ENCODE data around the gene LMO7. TPM values are rescaled to one million over a fixed set of nuclear protein-coding genes. Genes with fewer than 3 reads are reported as not detected.

LMO7 gene
- total RNA-seq, 1 donor from 2014 or later: 447 TPM

DNA sequence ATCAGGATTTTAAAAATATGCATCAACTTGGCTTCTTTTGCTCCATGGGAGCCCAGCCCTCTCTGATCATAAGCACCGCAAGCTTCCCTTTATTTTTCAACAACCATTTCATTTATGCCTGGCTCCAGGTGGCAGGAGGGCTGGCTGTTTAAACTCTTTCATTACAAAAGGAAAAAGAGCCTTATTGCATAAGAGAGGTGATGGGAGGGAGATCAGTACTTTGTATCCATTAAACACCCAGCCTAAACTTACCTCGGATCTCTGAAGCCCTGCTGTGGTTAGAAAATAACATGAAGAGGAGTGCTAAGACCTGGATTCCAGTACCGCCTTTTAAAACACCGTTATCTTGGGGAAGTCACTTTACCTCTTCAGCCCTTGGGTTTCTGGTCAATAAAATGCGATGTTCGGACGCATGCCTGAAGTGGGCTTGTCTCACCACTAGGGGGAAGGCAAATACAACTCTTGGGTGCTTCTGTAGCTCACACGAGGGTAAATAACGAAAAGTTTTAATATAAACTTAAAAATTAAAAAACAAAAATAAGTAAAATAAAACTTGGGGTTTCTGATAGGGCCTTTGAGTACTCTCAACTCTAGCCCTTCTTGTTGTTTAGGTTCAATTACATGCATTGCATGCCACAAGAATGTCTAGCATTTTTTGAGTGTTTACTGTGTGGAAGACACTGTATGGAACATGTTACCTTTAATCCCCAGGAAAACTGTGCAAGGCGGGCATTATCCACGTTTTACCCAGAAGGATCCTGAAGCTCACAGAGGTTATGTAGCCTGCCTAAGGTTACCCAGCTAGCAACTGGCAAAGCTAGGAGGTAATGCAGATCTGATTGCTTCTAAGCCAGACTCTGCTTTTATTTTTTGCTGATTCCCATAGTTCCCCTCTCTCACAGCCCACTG lies 240.3 kb downstream of the LMO7 start:
- ATAC-seq: peak; percentile 81 to 91
- Histone ChIP-seq H3K36me3 (no peaks in the 10 kb centered on the region), H3K4me3 (no peak overlapping the region), H3K4me1 (peaks cover 13% of the 10 kb centered on the region), H3K9me3 (no peaks in the 10 kb centered on the region), H3K27me3 (ENCODE audit: low read depth) (no peaks in the 10 kb centered on the region), H3K27ac (no peak overlapping the region)
- intact Hi-C loops (cut with DNase I): loop anchor here (10.0 kb wide), 1 partner anchor 1028 kb away; no protein-coding TSS in a partner anchor
- TF ChIP-seq, protein P1, sequence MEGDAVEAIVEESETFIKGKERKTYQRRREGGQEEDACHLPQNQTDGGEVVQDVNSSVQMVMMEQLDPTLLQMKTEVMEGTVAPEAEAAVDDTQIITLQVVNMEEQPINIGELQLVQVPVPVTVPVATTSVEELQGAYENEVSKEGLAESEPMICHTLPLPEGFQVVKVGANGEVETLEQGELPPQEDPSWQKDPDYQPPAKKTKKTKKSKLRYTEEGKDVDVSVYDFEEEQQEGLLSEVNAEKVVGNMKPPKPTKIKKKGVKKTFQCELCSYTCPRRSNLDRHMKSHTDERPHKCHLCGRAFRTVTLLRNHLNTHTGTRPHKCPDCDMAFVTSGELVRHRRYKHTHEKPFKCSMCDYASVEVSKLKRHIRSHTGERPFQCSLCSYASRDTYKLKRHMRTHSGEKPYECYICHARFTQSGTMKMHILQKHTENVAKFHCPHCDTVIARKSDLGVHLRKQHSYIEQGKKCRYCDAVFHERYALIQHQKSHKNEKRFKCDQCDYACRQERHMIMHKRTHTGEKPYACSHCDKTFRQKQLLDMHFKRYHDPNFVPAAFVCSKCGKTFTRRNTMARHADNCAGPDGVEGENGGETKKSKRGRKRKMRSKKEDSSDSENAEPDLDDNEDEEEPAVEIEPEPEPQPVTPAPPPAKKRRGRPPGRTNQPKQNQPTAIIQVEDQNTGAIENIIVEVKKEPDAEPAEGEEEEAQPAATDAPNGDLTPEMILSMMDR (IDR thresholded peaks at IDR 0.05): peak; percentile 90
- no peak for DNase-seq

DNA sequence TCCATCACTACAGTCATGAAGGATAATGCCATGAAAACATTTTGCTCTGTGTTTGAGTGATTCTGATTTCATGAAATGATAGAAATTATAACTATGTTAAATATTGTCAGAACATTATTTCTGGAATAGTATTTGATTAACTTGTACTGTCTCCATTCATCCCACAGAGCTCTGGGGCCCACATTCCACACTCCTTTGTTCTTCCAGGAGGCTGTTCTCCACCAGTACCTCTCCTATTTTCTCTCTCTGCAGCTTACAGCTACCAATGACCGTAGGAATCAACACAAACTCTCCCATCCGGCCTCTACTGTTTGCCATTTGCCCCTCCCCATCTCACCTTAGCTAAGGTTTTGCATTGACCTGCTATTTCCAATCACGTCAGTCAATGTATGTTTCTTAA lies 240.9 kb downstream of the LMO7 start:
- intact Hi-C loops (cut with DNase I): loop anchor here (10.0 kb wide), 1 partner anchor 1028 kb away; no protein-coding TSS in a partner anchor

DNA sequence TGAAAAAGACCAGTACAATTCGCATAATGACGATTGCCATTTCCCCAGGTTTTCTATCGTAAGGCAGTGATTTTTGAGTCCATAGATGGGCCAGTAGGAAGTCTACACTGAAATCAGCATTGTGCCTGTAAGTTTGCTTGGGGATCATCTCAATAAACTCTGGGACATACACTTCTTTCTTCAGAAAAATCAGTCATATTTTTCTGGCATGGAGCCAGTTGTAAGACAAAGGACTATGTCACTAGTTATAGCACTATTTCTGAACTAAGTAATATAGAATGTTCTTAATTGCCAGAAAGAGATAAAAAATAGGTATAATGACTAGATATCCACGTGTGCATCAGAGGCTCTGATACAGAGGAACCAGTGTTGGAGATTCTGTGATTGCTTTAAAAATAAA lies 243.5 kb downstream of the LMO7 start:
- H3K4me1 ChIP-seq: peaks cover 7% of the 10 kb centered on the region
- intact Hi-C loops (cut with DNase I): loop anchor here (10.0 kb wide), 1 partner anchor 1025 kb away; no protein-coding TSS in a partner anchor
- no peak overlapping the region for H3K4me3 ChIP-seq
- DNase-seq: no peak
- no peaks in the 10 kb centered on the region for H3K9me3 ChIP-seq
- TF ChIP-seq, protein P1 (IDR thresholded peaks at IDR 0.05): no peak
- no peak for ATAC-seq
- H3K36me3 ChIP-seq: no peaks in the 10 kb centered on the region
- H3K27me3 ChIP-seq (ENCODE audit: low read depth): no peaks in the 10 kb centered on the region
- H3K27ac ChIP-seq: no peak overlapping the region

More for the DNA sequence above, 240.9 kb downstream of the LMO7 start:
- ATAC-seq (no peak), DNase-seq (no peak)
- no peaks in the 10 kb centered on the region for H3K9me3 ChIP-seq
- H3K27me3 ChIP-seq (ENCODE audit: low read depth): no peaks in the 10 kb centered on the region
- no peak overlapping the region for H3K4me3 ChIP-seq
- no peak overlapping the region for H3K27ac ChIP-seq
- H3K36me3 ChIP-seq: no peaks in the 10 kb centered on the region
- H3K4me1 ChIP-seq: peaks cover 13% of the 10 kb centered on the region
- TF ChIP-seq, protein P1 (IDR thresholded peaks at IDR 0.05): no peak

DNA sequence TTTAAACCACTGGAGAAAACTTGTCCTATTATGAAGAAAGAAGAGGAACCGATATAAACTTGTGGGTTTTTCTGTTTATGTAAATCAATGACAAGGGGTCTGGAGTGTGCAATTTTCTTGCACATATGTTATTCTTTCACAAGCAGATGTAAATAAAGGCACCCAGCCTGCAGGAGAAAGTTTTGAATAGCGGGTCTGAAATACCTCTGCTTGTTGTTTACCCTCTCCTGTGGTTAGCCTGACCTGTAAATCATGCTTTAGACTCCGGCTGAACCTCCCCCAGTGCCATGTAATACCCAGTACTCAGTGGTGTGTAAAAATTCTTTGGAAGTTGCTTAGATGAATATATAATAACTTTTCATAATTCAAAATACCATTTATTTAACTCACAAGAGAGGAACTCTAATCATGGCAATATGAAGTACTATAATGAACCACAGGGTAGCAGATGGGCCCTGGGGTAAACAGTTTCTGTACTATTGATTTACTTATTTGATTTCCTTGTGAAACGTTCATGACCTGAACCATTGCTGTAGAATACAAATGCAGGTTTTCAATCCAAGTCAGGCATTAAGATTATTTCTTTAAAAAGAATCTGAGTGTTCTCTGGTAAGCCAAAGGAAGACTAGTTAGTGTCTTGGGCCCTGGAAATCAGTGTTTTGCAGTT lies 245.1 kb downstream of the LMO7 start:
- TF ChIP-seq, protein P1 (IDR thresholded peaks at IDR 0.05): no peak
- Histone ChIP-seq H3K4me1 (peaks cover 7% of the 10 kb centered on the region), H3K9me3 (no peaks in the 10 kb centered on the region), H3K4me3 (no peak overlapping the region), H3K27ac (no peak overlapping the region), H3K27me3 (ENCODE audit: low read depth) (no peaks in the 10 kb centered on the region), H3K36me3 (no peaks in the 10 kb centered on the region)
- intact Hi-C loops (cut with DNase I): no loop called here
- ATAC-seq (no peak), DNase-seq (no peak)

DNA sequence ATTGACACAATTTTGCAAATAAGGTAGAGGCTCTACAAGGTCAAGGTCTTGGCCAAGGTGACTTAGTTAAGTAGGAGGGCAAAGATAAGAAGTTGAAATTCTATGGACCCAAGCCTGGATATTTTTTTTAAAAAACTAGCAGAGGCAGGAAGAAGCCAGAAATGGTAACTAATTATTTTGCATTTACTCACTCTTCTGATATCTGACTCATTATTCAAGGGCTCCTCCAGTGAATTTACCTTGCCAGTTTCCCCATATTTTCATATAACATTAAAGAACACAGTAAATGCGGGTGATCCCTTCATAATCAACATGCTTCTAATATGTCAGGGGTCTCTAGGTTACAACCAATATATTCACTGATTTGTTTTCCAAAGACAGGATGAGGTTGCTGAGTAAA lies 246.1 kb downstream of the LMO7 start:
- Histone ChIP-seq H3K9me3 (no peaks in the 10 kb centered on the region), H3K36me3 (no peaks in the 10 kb centered on the region), H3K4me1 (no peaks in the 10 kb centered on the region), H3K4me3 (no peak overlapping the region), H3K27ac (no peak overlapping the region), H3K27me3 (ENCODE audit: low read depth) (no peaks in the 10 kb centered on the region)
- peak in 1 of 2 donors; percentile 42 for ATAC-seq
- DNase-seq: no peak
- intact Hi-C loops (cut with DNase I): no loop called here
- TF ChIP-seq, protein P1 (IDR thresholded peaks at IDR 0.05): no peak

Data from lower lobe of right lung (tissue), 2 donors.